Mesodermal cell (in vitro differentiated cells): ENCODE data around the gene TMEM41A.
"Not testable (repeated sequence)": the region's sequence is repeated elsewhere in the genome, so short reads cannot be mapped to it uniquely, and the experiment has no call there.

Experiments used
- H3K27ac ChIP-seq: 2 replicates; pipeline ENCODE4 v1.7.0; 2013; ENCODE audit warnings: mild to moderate bottlenecking, low read depth, low read length, moderate library complexity; ENCODE audit not compliant: severe bottlenecking
- H3K36me3 ChIP-seq: 2 replicates; pipeline ENCODE4 v1.7.1; 2013; ENCODE audit warnings: mild to moderate bottlenecking, low read length, moderate library complexity; ENCODE audit not compliant: control insufficient read depth, insufficient read depth
- H3K4me1 ChIP-seq: one replicate; pipeline ENCODE4 v1.7.1; 2013; ENCODE audit warnings: mild to moderate bottlenecking, low read length; ENCODE audit not compliant: insufficient read depth, control insufficient read depth, poor library complexity, severe bottlenecking
- H3K4me3 ChIP-seq: 2 replicates; pipeline ENCODE4 v1.7.0; 2013; ENCODE audit warnings: low read length, control low read depth, mild to moderate bottlenecking; ENCODE audit not compliant: insufficient read depth, poor library complexity, severe bottlenecking; ENCODE audit errors: extremely low read depth
- H3K9me3 ChIP-seq: 2 replicates; pipeline ENCODE4 v1.7.1; 2013; ENCODE audit warnings: mild to moderate bottlenecking, low read length, moderate library complexity; ENCODE audit not compliant: control insufficient read depth
- WGBS, 2 experiments: methylation state at CpG; one replicate each; pipeline ENCODE4 v1.1.5; 2013; ENCODE audit warnings: missing lambda C conversion rate in 2 of 2; ENCODE audit not compliant: insufficient coverage in 2 of 2; 5-methylcytosine and 5-hydroxymethylcytosine counted together

The TMEM41A gene

DNA sequence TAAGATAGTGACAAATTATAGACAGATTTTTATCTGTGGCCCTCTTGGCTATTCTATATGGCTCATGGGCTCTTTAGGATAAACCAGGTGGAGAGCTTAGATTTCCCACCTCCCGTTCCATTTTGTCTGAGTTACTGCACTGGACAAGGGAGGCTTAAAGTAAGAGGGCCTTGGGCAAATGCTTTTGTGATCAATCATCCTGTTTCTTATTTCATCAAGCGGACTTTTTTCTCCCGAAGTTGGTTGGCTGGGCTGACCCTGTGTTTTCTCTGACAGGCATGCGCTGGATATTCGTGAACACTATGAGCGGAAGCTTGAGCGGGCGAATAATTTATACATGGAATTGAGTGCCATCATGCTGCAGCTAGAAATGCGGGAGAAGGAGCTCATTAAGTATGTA is 33.4 kb downstream of the TMEM41A start:
- Histone ChIP-seq H3K36me3 (no peaks in the 10 kb centered on the region), H3K27ac (no peak overlapping the region), H3K4me1 (no peaks in the 10 kb centered on the region), H3K4me3 (no peak overlapping the region), H3K9me3 (no peaks in the 10 kb centered on the region)
- 95 to 96% methylated on average over 9 of the region's 9 CpGs for WGBS, 2 experiments

DNA sequence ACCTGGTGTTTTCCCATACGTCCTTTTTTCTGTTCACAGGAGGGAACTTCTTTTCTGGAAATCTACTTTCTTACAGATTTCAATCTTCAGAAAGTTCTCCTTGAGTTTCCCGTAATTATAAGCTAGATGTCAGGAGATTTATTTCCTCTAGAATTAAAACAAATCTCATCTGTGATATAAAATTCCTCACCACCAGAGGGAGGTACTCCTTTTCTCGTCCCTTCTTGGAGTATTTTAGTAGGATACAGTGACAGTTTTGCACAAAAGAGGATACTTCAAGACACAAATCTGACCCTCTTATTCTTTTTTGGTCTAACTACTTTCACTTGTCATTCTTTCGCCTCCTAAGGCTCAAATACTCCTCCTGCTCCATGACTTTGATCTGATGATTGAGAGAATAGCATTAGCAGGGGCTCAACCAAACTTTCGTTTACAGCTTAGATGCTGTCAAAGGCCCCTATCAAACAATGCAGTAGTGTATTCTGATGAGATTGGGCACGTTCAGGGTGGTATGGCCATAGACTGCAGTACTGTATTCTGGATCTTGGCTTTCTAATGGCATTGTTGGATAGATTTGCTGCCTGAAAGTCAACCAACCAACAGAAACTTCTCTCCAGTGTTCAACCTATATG is 38.0 kb downstream of the TMEM41A start:
- no peaks in the 10 kb centered on the region for H3K4me1 ChIP-seq
- no peaks in the 10 kb centered on the region for H3K36me3 ChIP-seq
- no peak overlapping the region for H3K4me3 ChIP-seq
- no peaks in the 10 kb centered on the region for H3K9me3 ChIP-seq
- H3K27ac ChIP-seq, result no peak overlapping the region
- 17 to 77% methylated on average over 1 to 3 of the region's 6 CpGs for WGBS, 2 experiments

DNA sequence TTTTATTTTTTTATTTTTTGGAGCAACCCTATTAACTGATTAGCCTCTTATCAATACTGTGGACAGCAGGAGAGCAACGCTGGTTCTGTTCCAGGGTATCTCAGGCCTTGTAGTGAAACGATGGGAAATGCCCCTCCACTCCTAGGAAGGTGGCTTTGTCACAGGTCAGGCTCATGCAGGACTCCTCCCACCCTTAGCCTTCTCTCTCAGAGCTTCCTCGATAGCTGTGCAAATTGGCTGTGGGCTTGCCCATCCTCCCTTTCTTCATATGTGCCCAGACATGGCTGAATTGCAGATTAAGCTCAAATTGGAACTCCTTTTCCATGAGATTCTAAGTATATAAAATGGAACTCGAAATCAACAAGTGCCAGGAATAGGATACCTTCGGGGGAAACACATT is 38.5 kb downstream of the TMEM41A start:
- Histone ChIP-seq H3K9me3 (no peaks in the 10 kb centered on the region), H3K4me1 (no peaks in the 10 kb centered on the region), H3K27ac (no peak overlapping the region), H3K4me3 (no peak overlapping the region), H3K36me3 (no peaks in the 10 kb centered on the region)
- WGBS, 2 experiments, result 67 to 74% methylated on average over 3 to 4 of the region's 5 CpGs

DNA sequence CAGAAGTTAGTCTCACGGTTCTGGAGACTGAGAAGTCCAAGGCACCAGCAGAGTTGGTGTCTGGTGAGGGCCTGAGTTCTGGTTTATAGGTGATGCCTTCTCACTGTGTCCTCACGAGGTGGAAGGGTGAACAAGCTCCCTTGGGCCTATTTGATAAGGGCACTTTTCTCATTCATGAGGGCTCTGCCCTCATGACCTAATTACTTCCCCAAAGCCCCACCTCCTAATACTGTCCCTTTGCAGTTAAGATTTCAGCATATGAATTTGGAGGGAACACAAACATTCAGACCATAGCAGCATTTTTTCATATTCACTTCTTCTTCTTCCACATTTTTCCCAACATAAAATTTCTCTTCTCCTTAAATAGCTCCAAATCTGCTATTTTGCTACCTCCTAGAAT is 41.5 kb downstream of the TMEM41A start:
- Histone ChIP-seq H3K4me1 (no peaks in the 10 kb centered on the region), H3K9me3 (no peaks in the 10 kb centered on the region), H3K36me3 (no peaks in the 10 kb centered on the region), H3K4me3 (no peak overlapping the region), H3K27ac (no peak overlapping the region)
- 80 to 100% methylated on average over 1 of the region's 2 CpGs for WGBS, 2 experiments

DNA sequence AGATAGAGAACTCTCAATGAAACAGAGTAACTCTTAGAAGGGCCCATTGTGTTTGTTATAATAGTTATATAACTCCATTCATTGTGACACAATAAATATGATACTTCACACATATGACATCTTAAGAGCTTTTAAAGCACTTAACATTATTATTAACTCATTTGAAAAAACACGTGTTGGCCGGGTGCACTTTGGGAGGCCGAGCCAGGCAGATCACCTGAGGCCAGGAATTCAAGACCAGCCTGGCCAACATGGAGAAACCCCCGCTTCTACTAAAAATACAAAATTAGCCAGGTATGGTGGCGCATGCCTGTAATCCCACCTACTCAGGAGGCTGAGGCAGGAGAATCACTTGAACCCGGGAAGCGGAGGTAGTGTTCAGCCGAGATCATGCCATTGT is 47.4 kb downstream of the TMEM41A start:
- WGBS, 2 experiments, result 92 to 93% methylated on average over 4 to 7 of the region's 8 CpGs

DNA sequence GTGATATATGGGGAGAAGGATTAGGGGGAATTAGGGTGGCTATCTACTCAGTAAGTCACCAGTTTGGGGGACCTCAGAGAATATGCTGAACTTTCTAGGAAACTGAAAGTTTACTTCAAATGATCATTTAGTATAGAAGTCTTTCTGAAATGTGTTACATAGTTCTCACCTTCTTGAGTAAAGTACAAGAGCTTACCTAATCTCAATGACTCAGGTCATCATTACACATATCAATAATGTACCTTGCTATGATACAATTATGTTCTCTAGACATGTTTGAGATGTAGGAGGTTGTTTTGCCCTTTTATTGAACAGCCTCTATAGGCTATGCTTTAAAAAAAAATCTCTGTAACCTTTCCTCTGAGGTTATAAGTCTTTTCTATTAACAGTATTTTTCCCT is 50.7 kb downstream of the TMEM41A start:
- no peak overlapping the region for H3K4me3 ChIP-seq
- H3K27ac ChIP-seq, result no peak overlapping the region
- no peaks in the 10 kb centered on the region for H3K36me3 ChIP-seq
- no peaks in the 10 kb centered on the region for H3K9me3 ChIP-seq
- no peaks in the 10 kb centered on the region for H3K4me1 ChIP-seq

More for the DNA sequence above, 47.4 kb downstream of the TMEM41A start:
- not testable (repeated sequence) for H3K4me1 ChIP-seq, H3K4me3 ChIP-seq, H3K27ac ChIP-seq, H3K9me3 ChIP-seq, H3K36me3 ChIP-seq

DNA sequence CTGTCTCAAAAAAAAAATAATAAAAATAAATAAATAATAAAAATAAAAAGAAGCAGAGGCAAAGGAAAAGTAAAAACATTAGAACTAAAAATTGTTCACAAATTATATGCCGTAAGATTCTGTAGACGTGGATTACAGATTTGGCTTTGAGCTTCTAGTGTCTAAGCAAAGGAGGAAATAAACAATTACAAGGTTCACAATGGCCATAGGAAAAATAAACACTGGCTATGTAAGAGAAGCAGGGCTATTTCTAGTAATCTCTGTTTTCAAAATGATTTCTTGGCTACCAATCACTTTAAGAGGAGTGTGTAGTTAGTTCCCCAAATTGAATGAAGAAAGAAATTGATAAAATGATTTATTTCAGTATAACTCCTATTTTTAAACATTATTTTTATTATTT is 54.5 kb downstream of the TMEM41A start:
- Histone ChIP-seq H3K27ac (no peak overlapping the region), H3K4me3 (no peak overlapping the region), H3K4me1 (no peaks in the 10 kb centered on the region), H3K36me3 (no peaks in the 10 kb centered on the region), H3K9me3 (no peaks in the 10 kb centered on the region)
- no CpG with 5 or more reads among the region's 2 CpGs for whole genome bisulfite sequencing, 2 experiments

DNA sequence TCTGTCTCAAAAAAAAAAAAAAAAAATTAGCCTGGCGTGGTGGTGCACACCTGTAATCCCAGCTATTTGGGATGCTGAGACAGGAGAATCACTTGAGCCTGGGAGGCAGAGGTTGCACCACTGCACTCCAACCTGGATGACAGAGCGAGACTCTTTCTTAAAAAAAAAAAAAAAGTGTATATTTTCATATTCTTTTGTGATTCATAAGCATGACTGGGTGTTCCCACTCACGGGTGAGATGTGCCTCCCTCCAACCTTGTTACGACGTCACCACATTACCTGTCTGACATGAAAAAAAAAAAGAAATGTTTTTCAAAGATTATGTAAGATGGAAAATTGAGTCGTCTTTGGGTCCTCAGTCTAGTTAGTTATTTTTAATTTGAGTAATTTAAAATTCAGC is 56.8 kb downstream of the TMEM41A start:
- Histone ChIP-seq H3K36me3 (no peaks in the 10 kb centered on the region), H3K4me1 (no peaks in the 10 kb centered on the region), H3K4me3 (no peak overlapping the region), H3K9me3 (no peaks in the 10 kb centered on the region), H3K27ac (no peak overlapping the region)
- WGBS, 2 experiments, result 60% methylated on average over 1 of the region's 6 CpGs; no CpG with 5 or more reads in 1 of the 2 experiments

DNA sequence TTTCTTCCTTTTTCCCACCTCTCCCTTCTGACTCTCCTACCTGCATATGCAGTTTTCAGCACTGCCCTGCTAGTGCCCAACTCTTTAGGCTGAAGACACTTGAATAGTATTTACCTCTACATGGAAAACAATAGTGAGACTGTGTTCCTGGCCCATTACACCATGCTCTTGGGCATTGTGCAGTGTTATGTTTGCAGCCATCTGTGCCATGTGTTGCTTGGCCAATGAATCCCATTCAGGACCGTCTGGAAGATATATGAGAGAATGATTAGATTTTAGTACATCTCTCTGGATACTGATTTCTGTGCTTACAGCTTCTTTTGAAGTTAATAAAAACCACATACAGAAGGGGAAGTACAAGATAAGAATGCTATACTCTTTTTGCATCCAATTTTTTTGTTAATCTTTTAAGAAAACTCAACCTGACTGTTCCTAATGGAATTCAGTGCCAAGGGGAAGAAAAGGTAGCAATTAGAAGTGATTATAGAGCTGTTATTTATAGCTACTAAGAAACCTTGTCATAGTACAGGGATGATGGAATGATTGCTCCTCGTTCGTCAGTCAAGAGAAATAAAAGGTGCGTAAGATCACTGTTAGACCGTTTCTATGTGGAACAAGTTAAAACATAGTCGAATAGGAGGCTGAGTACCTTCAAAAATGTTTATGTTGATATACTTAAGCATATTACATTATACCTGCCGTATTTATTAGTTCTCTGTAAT is 58.9 kb downstream of the TMEM41A start:
- no peaks in the 10 kb centered on the region for H3K9me3 ChIP-seq
- no peak overlapping the region for H3K27ac ChIP-seq
- H3K4me1 ChIP-seq, result no peaks in the 10 kb centered on the region
- no peak overlapping the region for H3K4me3 ChIP-seq
- WGBS, 2 experiments, result 90 to 96% methylated on average over 3 to 4 of the region's 7 CpGs
- H3K36me3 ChIP-seq, result no peaks in the 10 kb centered on the region
